ENCODE results near the gene GRK2.

GRK2 gene

GRCh38 chr11:67292671-67293070, 26.4 kb downstream of the GRK2 start:
- DNase-seq (ENCODE audit: low spot score) = no peak
- in situ Hi-C loops (cut with MboI; ENCODE audit: low sequenced_read_pairs, unreplicated experiment) = no loop called here
- no peak for TF ChIP-seq CTCF (IDR thresholded peaks at IDR 0.05; ENCODE audit: borderline replicate concordance, control extremely low read depth, extremely low read depth, insufficient read depth, missing control alignments)

GRCh38 chr11:67293090-67293489, 26.8 kb downstream of the GRK2 start:
- in situ Hi-C loops (cut with MboI; ENCODE audit: low sequenced_read_pairs, unreplicated experiment) = no loop called here
- TF ChIP-seq CTCF (IDR thresholded peaks at IDR 0.05; ENCODE audit: borderline replicate concordance, control extremely low read depth, extremely low read depth, insufficient read depth, missing control alignments) = no peak
- no peak for DNase-seq (ENCODE audit: low spot score)

DNA sequence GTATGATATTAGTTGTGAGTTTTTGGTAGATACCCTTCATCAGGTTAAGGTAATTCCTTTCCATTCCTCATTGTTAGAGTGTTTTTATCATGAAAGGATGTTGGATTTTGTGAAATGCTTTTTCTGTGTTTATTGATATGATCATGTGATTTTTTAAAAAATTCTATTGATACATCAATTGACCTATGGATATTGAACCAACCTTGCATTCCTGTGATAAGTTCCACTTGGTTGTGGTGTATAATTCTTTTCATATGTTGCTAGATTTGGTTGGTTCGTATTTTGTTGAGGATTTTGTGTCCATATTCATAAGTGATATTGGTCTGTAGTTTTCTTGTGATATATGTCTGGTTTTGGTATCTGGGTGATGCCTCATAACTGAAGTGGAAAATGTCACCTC, 29.6 kb downstream of the GRK2 start:
- TF ChIP-seq CTCF (IDR thresholded peaks at IDR 0.05; ENCODE audit: borderline replicate concordance, control extremely low read depth, extremely low read depth, insufficient read depth, missing control alignments) = no peak
- in situ Hi-C loops (cut with MboI; ENCODE audit: low sequenced_read_pairs, unreplicated experiment) = no loop called here
- no peak for DNase-seq (ENCODE audit: low spot score)

- DNase-seq (ENCODE audit: low spot score) = no peak
- in situ Hi-C loops (cut with MboI; ENCODE audit: low sequenced_read_pairs, unreplicated experiment) = no loop called here
- no peak for TF ChIP-seq CTCF (IDR thresholded peaks at IDR 0.05; ENCODE audit: borderline replicate concordance, control extremely low read depth, extremely low read depth, insufficient read depth, missing control alignments)
Measured at GRCh38 chr11:67298786-67299185, 32.5 kb downstream of the GRK2 start.

DNA sequence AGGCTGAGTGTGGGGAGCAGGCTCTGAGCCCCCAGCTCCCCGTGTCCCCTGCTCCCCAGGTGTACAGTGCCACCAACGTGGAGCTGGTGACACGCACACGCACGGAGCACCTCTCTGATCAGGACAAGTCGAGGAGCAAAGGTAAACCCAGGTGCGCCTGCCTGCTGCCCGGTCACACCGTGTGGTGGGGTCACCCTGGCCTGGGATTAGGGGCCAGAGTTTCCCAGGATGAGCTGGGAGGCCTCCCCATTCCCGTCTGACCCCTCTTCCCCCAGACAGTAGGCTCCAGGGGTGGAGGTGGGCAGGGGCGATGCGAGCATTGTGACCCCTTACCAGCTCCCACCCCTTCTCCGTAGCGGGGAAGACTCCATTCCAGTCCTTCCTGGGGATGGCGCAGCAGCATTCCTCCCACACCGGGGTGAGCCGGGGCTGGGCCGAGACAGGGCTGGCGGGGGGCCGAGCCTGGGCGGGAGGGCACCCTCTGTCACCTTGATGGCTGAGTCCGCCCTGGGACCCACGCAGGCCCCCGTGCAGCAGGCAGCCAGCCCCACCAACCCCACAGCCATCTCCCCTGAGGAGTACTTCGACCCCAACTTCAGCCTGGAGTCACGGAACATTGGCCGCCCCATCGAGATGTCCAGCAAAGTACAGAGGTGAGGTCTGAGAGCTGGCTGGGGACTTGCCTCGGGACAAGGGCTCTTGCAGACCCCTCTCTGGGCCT, 33.4 kb downstream of the GRK2 start:
- TF ChIP-seq CTCF (IDR thresholded peaks at IDR 0.05; ENCODE audit: borderline replicate concordance, control extremely low read depth, extremely low read depth, insufficient read depth, missing control alignments) = no peak
- in situ Hi-C loops (cut with MboI; ENCODE audit: low sequenced_read_pairs, unreplicated experiment) = no loop called here
- DNase-seq (ENCODE audit: low spot score) = no peak

- in situ Hi-C loops (cut with MboI; ENCODE audit: low sequenced_read_pairs, unreplicated experiment) = no loop called here
- TF ChIP-seq CTCF (IDR thresholded peaks at IDR 0.05; ENCODE audit: borderline replicate concordance, control extremely low read depth, extremely low read depth, insufficient read depth, missing control alignments) = no peak
- DNase-seq (ENCODE audit: low spot score) = no peak
Measured at GRCh38 chr11:67300256-67300755, 34.0 kb downstream of the GRK2 start.

All from GM13976 (cell line).